HG02678 (cell line): ENCODE measurements around the gene PLEKHO2.

ENCODE experiments used
- ATAC-seq: cut with Tn5 transposase; IDR thresholded peaks from one replicate; pipeline ENCODE4 v1.9.1; 2021; ENCODE audit warnings: mild to moderate bottlenecking, moderate library complexity; ENCODE audit not compliant: unreplicated experiment

Gene PLEKHO2

GRCh38 chr15:64891561-64891960, 49.8 kb downstream of the PLEKHO2 start:
- ATAC-seq, result no peak

GRCh38 chr15:64892847-64893403, 51.2 kb downstream of the PLEKHO2 start:
- ATAC-seq, result no peak

DNA sequence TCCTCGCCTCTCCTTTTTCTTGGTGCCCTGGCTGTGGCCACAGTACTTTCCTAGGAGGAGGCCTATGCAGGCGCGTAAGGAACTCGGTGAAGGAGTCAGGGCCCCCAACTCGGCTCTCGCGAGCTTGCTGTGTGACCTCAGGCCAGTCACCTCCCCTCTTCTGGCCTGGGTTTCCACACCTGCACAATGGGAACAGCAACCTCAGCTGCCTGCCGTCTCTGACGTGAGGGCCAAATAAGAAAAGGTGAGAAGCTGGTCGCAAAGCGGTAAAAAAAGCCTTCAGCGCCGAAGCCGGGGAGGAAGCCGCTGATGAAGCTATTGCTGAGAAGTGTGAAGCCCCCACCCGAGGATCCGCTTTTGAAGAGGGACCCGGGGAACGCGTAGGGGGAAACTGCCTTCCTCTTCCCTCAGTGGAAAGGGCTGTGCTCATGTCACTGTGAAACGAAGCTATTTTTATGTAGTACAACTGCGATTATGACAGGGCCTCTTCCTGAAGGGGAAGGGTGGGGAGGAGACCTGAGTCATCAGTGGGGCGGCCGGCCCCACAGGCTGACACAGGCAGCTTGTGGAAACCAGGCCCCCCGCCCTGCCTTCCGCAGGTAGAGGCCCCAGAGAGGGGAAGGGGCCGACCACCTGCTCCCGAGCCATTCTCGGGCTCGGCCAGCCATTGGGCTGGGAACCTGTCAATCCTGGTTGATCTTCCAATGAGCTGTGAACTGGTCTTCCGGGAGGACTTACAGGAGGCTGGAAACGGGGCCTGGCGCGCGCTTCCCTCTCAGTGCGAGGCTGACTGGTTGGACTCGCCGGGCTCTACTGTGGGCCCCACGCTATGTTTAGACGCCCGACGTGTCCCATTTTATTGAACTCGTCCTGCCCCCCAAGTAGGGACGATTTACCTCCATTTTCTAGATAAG, 52.0 kb downstream of the PLEKHO2 start:
- ATAC-seq, result peak; percentile 73

GRCh38 chr15:64894395-64895056, 52.8 kb downstream of the PLEKHO2 start:
- peak; percentile 38 for ATAC-seq

GRCh38 chr15:64895285-64896065, 53.8 kb downstream of the PLEKHO2 start:
- peak; percentile 22 for ATAC-seq

- no peak for ATAC-seq
These were observed 54.8 kb downstream of the PLEKHO2 start for GRCh38 chr15:64896371-64897069.

DNA sequence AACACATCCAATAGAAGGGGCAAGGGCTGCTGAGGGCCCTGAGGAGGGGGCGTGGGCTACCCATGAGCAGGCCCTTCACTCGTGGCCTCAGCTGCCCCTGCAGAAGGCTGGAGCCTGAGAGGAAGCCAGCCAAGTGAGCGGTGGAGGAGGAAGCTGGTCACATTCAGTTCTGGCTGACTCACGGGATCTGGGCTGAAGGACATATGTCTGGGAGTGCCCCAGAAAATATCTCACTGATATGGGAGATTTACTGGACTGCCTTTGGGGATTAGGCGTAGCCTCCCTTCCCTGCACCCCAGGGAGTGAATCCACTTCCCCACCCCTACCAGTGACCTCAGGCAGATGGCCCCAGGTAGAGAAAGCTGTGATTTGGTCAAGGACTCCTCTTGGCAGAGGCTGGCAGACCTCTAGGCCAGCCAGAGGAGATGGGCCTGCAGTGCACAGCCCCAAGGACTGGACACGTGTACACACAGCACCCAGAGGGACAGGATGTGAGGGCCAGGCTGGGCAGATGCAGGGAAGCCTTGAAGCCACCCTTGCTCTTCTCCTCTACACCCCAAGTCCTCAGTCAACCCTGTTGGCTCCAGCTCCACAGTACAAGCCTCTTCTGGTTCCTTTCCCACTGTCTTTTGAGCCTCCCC, 55.8 kb downstream of the PLEKHO2 start:
- ATAC-seq, result no peak

DNA sequence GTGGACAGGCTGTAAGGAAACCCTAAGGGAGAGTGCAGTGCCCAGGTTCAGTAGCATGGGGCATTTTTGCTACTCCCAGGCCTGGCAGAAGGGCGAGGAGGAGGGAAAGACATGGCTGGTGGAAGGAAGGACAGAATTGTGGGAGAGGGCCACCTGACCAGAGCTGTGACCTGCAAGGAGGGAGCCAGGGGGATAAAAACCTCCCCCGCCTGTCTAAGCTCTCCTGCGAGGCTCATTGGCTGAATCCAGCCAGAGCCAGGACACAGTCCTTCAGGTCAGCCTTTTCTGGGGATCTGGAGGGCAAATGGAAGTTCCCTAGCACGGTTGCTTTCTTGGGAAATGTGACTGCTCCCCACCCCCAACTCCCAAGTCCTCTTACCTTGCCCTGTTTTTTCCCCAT, 56.7 kb downstream of the PLEKHO2 start:
- no peak for ATAC-seq

DNA sequence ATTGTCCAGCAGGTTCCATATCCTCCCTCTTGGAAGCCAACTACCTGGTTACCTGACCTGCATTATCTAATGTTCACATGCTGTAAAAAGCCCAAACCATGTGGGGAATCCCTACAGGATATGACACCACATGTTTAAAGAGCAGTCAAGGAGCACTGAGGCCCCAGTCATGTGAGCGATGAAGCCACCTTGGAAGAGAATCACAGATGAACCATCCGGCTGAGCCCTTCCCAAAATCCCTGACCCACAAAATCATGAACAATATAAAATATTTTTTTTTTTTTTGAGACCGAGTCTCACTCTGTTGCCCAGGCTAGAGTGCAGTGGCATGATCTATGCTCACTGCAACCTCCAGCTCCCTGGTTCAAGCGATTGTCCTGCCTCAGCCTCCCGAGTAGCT, 59.4 kb downstream of the PLEKHO2 start:
- no peak for ATAC-seq

- ATAC-seq, result no peak
These were observed 60.2 kb downstream of the PLEKHO2 start for GRCh38 chr15:64901914-64902313.

- no peak for ATAC-seq
These were observed 61.1 kb downstream of the PLEKHO2 start for GRCh38 chr15:64902863-64903262.

GRCh38 chr15:64903326-64903950, 61.7 kb downstream of the PLEKHO2 start:
- no peak for ATAC-seq

- no peak for ATAC-seq
These were observed 62.5 kb downstream of the PLEKHO2 start for GRCh38 chr15:64904189-64904588.

DNA sequence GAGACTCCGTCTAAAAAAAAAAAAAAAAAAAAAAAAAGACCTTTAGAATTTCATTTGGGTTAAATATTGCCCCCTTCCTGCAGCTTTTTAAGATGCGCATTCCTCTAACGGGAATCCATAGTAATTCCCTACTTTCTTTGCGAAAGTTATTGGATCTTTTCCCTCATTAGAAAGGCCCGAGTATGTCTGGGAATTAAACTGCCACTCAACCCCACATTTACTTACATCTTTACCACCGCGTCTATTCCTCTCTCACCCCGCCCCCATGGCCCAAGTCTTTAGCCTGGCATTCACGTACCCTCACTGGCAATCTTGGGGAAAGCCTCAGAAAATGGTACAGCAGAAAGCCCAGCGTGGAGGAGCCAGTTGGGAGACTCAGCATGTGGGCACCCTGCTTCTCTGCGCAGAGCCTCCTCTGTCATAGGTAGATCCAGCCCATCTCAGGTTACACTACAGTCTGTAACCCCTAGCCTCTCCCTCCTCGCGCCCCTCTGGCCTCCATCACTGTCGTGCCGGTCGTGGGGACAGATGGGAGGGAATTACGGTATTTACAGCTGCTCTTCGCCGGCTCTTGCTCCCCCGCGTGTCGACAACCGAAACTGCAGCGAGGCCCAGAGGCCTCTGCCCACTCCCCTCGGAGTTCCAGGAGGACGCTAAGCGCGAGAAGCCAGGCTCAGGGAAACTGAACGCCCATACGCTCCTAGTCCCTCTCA, 63.6 kb downstream of the PLEKHO2 start:
- ATAC-seq, result no peak

DNA sequence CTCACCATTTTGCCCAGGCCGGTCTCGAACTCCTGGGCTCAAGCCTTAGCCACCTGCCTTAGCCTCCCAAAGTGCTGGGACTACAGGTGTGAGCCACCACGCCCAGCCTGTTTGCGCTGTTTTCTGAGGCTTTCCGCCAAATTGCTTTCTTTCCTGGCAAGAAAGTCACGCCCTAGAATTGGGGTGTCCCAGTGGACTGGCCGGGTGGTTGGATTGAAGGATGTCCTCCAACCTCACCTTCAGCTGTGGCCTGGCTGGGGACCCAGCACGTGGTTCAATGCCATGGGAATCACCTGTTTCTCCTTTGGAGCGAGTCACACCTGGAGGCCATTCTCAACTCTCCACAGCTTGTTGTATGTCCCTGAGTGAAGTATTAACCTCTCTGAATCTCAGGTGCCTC, 64.2 kb downstream of the PLEKHO2 start:
- ATAC-seq, result no peak

DNA sequence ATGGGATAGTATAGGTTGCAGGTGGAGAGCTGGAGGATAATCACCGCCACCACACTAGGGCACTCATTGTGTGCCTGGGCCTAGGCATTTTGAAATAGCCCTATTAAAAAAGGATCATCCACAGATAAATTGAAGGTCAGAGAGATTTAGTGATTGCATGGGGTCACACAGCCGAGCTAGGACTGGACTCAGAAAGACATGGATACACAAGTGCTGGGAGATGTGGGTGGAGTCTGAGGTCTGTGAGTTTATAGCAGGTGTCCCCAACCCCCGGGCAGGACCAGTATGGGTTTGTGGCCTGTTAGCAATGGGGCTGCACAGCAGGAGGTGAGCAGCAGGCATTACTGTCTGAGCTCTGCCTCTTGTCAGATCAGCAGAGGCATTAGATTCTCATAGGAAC, 64.7 kb downstream of the PLEKHO2 start:
- no peak for ATAC-seq

- no peak for ATAC-seq
These were observed 66.3 kb downstream of the PLEKHO2 start for GRCh38 chr15:64907991-64908390.

DNA sequence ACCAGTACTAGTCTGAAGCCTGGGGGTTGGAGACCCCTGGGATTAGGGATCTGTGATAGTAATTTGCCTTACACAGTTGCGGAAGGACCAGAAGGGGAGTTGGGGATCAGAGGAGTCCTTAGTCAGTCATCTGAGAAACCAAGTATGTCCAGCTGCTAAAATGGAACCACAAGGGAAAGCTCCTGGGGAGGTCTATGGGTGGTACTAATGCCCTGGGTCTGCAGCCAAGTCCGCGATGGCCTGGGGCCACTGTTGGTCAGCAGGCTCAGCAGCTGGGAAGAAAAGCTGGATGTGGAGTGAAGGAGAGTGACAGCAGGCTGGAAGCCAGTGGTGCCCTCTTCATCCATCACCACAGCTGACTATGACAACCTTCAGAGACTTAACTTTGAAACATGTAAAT, 67.8 kb downstream of the PLEKHO2 start:
- no peak for ATAC-seq
